H1 (cell line): ENCODE data around the gene NRP2. TPM values are rescaled to one million over a fixed set of nuclear protein-coding genes. Genes with fewer than 3 reads are reported as not detected.

ENCODE experiments used
- BCL11A ChIP-seq, 2 experiments: IDR thresholded peaks; one replicate each; pipeline ENCODE4 v1.6.1; 2011; ENCODE audit warnings: low read depth in 2 of 2, low read length in 2 of 2, mild to moderate bottlenecking in 2 of 2
- CREB1 ChIP-seq: IDR thresholded peaks from 2 replicates; pipeline ENCODE4 v1.6.1; 2012; ENCODE audit warnings: inconsistent platforms
- NANOG ChIP-seq: IDR thresholded peaks from 2 replicates; pipeline ENCODE4 v1.6.1; 2011; ENCODE audit warnings: low read length, low read depth, mild to moderate bottlenecking, inconsistent platforms; ENCODE audit not compliant: insufficient read depth, poor library complexity, severe bottlenecking
- RAD21 ChIP-seq, 2 experiments: IDR thresholded peaks in 1 of 2; conservative IDR thresholded peaks in 1 of 2; 2 replicates each; pipeline ENCODE4 v1.6.1; 2011; ENCODE audit warnings: low read depth in 2 of 2, low read length in 2 of 2, improper control_type of control experiment in 1 of 2, inconsistent platforms in 1 of 2, mild to moderate bottlenecking in 1 of 2, moderate library complexity in 1 of 2
- TEAD4 ChIP-seq: IDR thresholded peaks from 2 replicates; pipeline ENCODE4 v1.6.1; 2012; ENCODE audit warnings: low read depth, low read length, inconsistent platforms, mixed read lengths
- polyA plus RNA-seq, 7 experiments: library from polyadenylated mRNA; depleted of rRNA in 3 of 7; stranded (reverse) in 5 of 7; unstranded in 2 of 7; fragments of >200 nt in 5 of 7; fragments of 200-250 nt in 2 of 7; gene quantifications; 1 replicate in 5 of 7; 2 replicates in 1 of 7; 4 replicates in 1 of 7; pipeline versions ENCODE4 v1.2.1 to v1.2.3, GENCODE V29; 2011 to 2013; ENCODE audit warnings: missing spikeins in 2 of 7, mixed read lengths in 2 of 7
- total RNA-seq: library from RNA; stranded (reverse); fragmentation: NEBNext Ultra II Directional; extraction: Animal tissue kit (Norgen Biotek cat#: 25700); gene quantifications from 2 replicates; pipeline ENCODE4 v1.2.1, GENCODE V29; 2021

The NRP2 gene
- total and polyA plus RNA-seq, 2 of the 8 experiments (the other 6 are each of a cell fraction or from before 2014, with no cell fraction given), result 32.0 to 37.8 TPM

GRCh38 chr2:205661281-205661680, 21.0 kb upstream of the NRP2 start (continued):
- TF ChIP-seq CREB1 (no peak), RAD21 (IDR thresholded peaks at IDR 0.05 in 1 of 2, conservative IDR thresholded peaks at IDR 0.05 in 1 of 2; ENCODE audit: low read depth in 2 of 2, low read length in 2 of 2) (no peak), TEAD4 (no peak), NANOG (no peak), BCL11A (IDR thresholded peaks at IDR 0.05; ENCODE audit: low read depth in 2 of 2, low read length in 2 of 2) (no peak)
